Right renal pelvis (tissue), 4 donors: ENCODE data around the gene TMEFF2. TPM values are rescaled to one million over a fixed set of nuclear protein-coding genes. Genes with fewer than 3 reads are reported as not detected.

Experiments used
- DNase-seq, 4 donors: peaks; one replicate each; pipeline ENCODE4 v3.0.0-alpha.2; 2013; ENCODE audit warnings: low read depth in 4 of 4, low spot score in 3 of 4, missing footprints in 1 of 4
- polyA plus RNA-seq, 4 donors: library from polyadenylated mRNA; unstranded; fragments of 120-200 nt; gene quantifications; one replicate each; pipeline ENCODE4 v1.2.1, GENCODE V29; 2013; ENCODE audit not compliant: insufficient read length in 4 of 4

TMEFF2 gene
- polyA plus RNA-seq, 4 donors = 10.8 to 20.3 (median 17.2) TPM

DNA sequence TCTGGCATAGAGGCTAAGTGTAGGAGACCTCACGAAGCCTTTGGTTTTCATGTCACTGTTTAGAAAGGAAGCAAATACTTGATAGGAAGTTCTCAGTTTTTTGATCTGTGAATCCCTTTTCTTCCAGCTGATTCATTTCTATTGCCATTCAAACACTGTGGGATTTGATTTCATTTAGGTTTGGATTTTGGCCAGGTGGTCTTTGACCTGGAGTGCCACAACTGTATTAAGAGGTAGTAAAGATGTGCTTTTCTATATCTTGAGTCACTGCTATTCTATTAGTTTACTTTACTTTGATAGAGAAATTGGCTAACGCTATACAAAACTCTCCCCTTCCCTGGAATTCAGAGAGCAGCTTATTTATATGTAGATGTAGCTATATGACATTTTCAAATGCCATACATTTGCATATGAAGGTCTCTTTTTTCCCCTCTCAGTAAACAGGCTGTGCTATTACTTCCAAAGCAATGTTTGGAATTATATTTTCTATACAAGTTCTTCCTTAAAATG lies 215.5 kb downstream of the TMEFF2 start:
- no peak for DNase-seq

GRCh38 chr2:191977754-191978153 lies 217.0 kb downstream of the TMEFF2 start:
- DNase-seq = no peak

- no peak for DNase-seq
Measured at GRCh38 chr2:191976436-191976835, 218.3 kb downstream of the TMEFF2 start.

DNA sequence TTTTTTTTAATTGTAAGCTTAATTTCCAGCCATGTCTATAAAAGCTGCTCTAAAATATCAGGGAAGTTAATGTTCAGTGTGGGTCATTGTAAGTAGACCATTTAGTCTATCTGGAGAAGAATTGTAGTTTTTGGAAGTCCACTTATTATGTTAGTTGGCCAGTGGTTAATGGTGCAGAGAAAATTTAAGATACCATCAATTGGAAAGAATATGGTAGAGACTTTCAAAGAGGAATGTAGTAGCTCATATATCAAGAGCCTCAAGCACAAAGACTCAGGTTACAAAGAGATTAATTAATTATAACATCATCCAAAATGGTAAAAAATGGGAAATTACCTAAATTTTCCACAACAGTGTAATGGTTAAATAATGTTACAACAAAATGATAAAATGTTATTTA lies 220.1 kb downstream of the TMEFF2 start:
- no peak for DNase-seq

DNA sequence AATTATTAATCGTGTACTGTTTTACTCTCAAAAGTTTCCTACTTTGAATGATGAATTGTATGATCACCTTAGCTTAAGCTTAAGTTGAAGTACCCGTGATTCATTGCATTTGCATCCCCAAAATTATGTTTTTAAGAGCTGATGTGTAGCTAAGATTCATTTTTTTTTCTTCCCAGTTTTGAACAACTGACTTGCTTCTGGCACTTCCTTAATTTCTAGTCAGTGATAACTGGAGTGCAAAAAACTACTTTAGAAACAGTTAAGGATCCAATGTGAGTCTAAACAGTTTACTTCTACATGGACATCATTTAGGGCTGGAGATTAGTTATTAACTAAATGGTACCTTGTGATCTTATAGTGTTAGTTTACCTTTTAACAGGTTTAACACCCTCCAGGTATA lies 223.9 kb downstream of the TMEFF2 start:
- DNase-seq = peak in 1 of 4 donors; percentile 17

DNA sequence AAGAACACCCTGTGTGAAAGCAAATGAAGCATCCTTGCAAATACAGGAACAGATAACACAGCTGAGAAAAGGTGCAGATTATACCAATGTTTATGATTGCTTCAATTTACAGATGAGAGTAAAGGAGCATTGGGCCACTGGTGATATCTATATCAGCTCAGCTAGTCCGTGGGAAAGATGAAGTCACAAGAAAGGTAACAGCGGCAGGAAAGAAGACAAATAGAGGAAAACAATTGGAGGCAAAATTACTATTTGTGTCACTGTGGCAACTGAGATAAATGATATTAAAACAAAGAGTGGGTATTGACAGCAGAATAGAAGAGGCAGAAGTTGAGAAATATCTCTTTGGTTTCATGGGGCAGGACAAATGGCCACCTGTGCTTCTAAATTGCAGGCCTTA lies 226.6 kb downstream of the TMEFF2 start:
- DNase-seq = no peak

GRCh38 chr2:191965733-191966132 lies 229.0 kb downstream of the TMEFF2 start:
- no peak for DNase-seq

GRCh38 chr2:191961556-191961955 lies 233.2 kb downstream of the TMEFF2 start:
- no peak for DNase-seq

DNA sequence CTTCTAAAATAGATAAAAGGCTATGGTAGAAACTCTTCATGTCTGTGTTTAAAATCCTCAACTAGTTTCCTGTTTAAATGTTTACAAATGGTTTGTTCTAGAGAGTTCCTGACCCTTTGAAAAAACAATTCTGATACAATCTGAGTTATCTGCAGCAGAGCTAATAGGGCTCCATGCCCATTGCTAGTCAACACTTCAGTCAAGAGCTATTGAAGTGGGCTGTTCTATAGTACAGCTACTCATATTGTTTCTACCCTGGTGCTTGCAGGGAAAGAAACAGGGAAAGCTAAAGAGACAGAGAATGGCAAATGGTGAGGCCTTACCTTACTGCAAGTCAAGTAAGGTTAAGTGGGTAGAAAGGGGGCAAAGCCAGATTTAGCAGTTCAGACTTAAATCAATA lies 235.5 kb downstream of the TMEFF2 start:
- no peak for DNase-seq

GRCh38 chr2:191957996-191958860 lies 236.5 kb downstream of the TMEFF2 start:
- no peak for DNase-seq

GRCh38 chr2:191954451-191954850 lies 240.3 kb downstream of the TMEFF2 start:
- DNase-seq = no peak

- no peak for DNase-seq
Measured at GRCh38 chr2:191952515-191953270, 242.0 kb downstream of the TMEFF2 start.

DNA sequence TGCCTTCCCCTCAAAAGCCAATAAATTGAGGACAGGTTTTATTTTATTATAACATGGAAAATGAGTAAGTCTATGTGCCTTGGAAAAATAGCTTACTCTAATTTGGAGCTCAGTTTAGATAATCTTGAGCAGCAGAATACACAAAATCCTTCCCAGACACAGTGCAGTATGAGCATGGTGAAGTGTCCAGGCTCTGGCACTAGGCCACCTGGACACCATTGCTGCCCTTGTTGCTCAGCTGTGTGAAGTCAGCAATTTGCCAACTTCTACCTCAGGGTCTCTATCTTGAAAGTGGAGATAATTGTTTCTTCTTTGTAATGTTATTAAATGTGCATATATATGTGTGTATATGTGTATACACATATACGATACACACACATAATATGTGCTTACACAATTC lies 242.9 kb downstream of the TMEFF2 start:
- DNase-seq = no peak

DNA sequence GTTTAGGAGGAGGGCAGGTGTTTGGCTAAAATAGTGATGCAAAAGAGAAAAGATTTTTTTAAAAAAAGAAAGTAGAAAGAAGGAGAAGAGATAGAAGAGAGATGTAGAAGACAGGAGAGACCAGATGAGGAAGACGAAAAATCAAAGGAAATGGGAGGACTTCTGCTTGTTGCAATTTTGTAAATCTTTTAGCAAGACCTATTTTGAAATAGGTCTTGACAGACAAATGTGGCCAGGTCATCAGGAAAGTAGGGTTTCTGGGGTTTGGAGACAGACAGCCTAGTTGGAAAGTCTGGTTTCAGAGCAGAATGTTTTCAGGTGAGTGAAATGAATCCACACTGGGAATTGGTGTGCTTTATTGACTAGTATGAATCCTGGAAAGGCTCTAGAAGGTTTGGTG lies 243.4 kb downstream of the TMEFF2 start:
- DNase-seq = no peak

DNA sequence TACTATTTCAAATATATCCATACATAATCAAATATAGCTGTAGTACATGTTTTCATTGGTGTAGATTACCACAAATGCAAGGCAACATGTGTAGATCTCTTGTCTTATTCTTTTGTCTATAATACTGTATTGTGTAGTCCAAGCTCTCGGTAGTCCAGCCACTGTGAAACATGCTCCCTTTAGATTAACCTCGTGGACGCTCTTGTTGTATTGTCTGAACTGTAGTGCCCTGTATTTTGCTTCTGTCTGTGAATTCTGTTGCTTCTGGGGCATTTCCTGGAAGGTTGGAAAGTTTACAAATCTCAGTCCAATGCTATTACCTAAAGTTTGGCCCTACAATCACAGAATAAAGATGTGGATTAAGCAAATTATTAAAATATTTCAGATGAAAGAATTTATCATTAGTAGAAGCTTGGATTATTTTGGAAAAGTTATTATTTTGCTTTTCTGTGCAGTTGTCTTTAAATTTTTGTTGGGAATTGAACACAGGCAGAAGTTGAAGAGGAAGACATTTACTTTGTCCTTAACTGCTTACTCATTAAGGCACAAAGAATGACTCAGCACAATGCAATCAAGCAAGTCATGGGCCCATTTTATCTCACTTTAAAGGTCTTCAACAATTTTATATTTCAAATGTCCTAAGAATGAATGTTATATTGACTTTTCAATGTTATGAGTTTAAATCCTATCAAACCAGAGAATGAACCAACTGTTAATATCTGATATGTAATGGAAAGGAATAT lies 244.4 kb downstream of the TMEFF2 start:
- DNase-seq = no peak

DNA sequence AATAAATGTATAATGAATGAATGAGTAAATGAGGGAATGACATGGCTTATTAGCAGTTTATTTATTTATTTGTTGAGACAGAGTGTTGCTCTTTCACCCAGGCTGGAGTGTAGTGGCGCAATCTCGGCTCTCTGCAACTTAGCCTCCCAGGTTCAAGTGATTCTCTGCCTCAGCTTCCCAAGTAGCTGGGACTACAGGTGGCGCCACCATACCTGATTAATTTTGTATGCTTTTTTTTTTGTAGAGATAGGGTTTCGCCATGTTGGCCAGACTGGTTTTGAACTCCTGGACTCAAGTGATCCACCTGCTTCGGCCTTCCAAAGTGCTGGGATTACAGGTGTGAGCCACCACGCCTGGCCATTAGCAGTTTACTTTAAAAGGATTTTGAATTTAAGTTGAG lies 247.5 kb downstream of the TMEFF2 start:
- DNase-seq = no peak

- DNase-seq = no peak
Measured at GRCh38 chr2:191946471-191947182, 248.1 kb downstream of the TMEFF2 start.

DNA sequence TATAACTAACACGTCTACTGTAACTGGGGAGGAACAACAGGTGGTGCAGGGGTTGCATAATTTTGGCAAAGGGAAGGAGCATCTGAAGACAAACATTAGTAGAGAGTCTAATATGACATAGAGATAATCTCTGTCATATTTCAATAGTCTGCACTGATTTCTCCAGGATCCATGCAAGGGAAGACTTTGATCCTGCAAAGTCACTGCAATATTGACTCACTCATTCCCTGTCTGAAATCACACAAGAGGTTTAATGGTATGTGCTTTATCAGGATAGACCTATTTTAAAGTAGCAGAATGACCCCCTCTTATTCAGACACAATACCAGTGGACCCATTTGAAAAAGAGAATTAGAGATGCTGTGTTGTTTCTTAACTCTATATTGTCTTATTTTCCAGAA lies 249.1 kb downstream of the TMEFF2 start:
- DNase-seq = no peak

DNA sequence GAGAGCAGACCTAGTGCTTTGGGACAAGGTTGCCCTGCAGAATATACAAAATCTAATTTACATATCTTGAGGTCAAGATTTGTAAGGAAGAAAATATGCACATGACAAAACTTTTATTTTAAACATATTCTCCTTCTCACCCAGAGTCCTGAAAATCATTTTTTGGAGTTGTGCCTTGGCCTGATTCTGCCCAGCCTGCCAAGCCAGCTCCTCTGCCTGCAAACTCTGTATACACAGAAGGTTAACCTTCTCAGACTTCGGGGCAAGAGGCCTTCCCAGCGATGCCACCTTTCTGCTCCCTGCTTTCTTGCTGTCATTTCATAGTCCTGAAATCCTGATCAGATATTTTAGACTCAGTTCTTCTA lies 252.0 kb downstream of the TMEFF2 start:
- no peak for DNase-seq

DNA sequence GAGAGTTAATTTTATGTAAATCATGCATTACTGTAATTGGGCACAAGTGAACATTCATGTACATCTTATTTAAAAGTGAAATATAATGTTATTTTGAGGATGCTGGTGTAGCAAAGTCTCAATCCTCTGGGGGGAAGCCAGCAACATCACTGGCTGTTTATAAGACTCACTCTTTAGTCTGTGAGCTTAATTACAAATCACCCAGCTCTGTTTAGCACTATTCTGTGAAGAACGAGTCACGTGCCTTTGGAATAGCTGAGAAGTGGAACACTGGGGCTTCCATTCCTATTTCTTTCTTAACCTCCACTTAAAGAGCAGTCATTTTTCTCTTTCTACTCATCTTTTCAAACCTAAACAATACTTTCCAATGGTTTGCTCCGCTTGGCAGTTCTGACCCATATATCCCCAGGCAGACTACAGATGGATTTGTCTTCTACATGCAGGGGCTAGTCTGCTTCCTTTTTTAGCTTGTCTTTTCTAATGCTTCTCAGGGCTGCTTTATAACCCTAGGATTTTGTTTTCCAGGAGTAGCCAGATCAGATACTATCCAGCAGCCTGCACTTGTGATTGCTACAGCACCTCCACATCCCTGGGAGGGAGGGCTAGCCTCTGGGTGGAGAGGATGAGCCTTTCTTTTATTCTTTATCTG lies 252.5 kb downstream of the TMEFF2 start:
- no peak for DNase-seq
